Trophoblast cell (in vitro differentiated cells and primary cell): ENCODE results near the gene PRDM10.

Experiments used
- DNase-seq, 2 donors: peaks; one replicate each; pipeline ENCODE4 v3.0.0-alpha.2; 2016
- H2AFZ ChIP-seq: 2 replicates; pipeline ENCODE4 v1.6.1; 2013; ENCODE audit warnings: low read length, moderate library complexity, mild to moderate bottlenecking; ENCODE audit not compliant: insufficient read depth, poor library complexity
- H2AK5ac ChIP-seq: 2 replicates; pipeline ENCODE4 v1.6.1; 2013; ENCODE audit warnings: mild to moderate bottlenecking, low read length
- H2BK120ac ChIP-seq: 2 replicates; pipeline ENCODE4 v1.6.1; 2013; ENCODE audit warnings: low read length, mild to moderate bottlenecking, moderate library complexity; ENCODE audit not compliant: insufficient read depth, poor library complexity
- H2BK12ac ChIP-seq: 2 replicates; pipeline ENCODE4 v1.6.1; 2013; ENCODE audit warnings: mild to moderate bottlenecking, low read length, moderate library complexity
- H2BK5ac ChIP-seq: 2 replicates; pipeline ENCODE4 v1.6.1; 2013; ENCODE audit warnings: low read length, low read depth, moderate library complexity, mild to moderate bottlenecking; ENCODE audit not compliant: poor library complexity
- H3K14ac ChIP-seq: 2 replicates; pipeline ENCODE4 v1.6.1; 2013; ENCODE audit warnings: mild to moderate bottlenecking, low read length
- H3K18ac ChIP-seq: 2 replicates; pipeline ENCODE4 v1.6.1; 2013; ENCODE audit warnings: mild to moderate bottlenecking, low read length
- H3K23ac ChIP-seq: 2 replicates; pipeline ENCODE4 v1.6.1; 2013; ENCODE audit warnings: low read length
- H3K27ac ChIP-seq: 2 replicates; pipeline ENCODE4 v1.5.1; 2013; ENCODE audit warnings: low read depth, mild to moderate bottlenecking, inconsistent platforms, low read length, moderate library complexity
- H3K27me3 ChIP-seq: 2 replicates; pipeline ENCODE4 v1.6.1; 2013; ENCODE audit warnings: inconsistent platforms, mild to moderate bottlenecking, low read length, moderate library complexity; ENCODE audit not compliant: insufficient read depth
- H3K36me3 ChIP-seq, 2 experiments: 1 replicate in 1 of 2; 2 replicates in 1 of 2; pipeline ENCODE4 v1.6.1; 2013; ENCODE audit warnings: low read length in 2 of 2, mild to moderate bottlenecking in 2 of 2, moderate library complexity in 1 of 2; ENCODE audit not compliant: insufficient read depth in 2 of 2, control insufficient read depth in 1 of 2
- H3K4ac ChIP-seq: 2 replicates; pipeline ENCODE4 v1.6.1; 2013; ENCODE audit warnings: low read depth, mild to moderate bottlenecking, low read length, moderate library complexity
- H3K4me1 ChIP-seq, 2 experiments: 1 replicate in 1 of 2; 2 replicates in 1 of 2; pipeline ENCODE4 v1.6.1; 2013; ENCODE audit warnings: low read length in 2 of 2, mild to moderate bottlenecking in 2 of 2, moderate library complexity in 1 of 2; ENCODE audit not compliant: insufficient read depth in 2 of 2, control insufficient read depth in 1 of 2
- H3K4me2 ChIP-seq: 2 replicates; pipeline ENCODE4 v1.6.1; 2013; ENCODE audit warnings: inconsistent platforms, mild to moderate bottlenecking, low read length, moderate library complexity
- H3K4me3 ChIP-seq: 2 replicates; pipeline ENCODE4 v1.5.1; 2013; ENCODE audit warnings: mild to moderate bottlenecking, low read depth, low read length, inconsistent platforms
- H3K79me1 ChIP-seq: one replicate; pipeline ENCODE4 v1.6.1; 2013; ENCODE audit warnings: low read length
- H3K79me2 ChIP-seq: 2 replicates; pipeline ENCODE4 v1.6.1; 2013; ENCODE audit warnings: low read length, mild to moderate bottlenecking; ENCODE audit not compliant: control insufficient read depth, insufficient read depth, poor library complexity
- H3K9ac ChIP-seq: 2 replicates; pipeline ENCODE4 v1.6.1; 2013; ENCODE audit warnings: mild to moderate bottlenecking, low read length
- H3K9me3 ChIP-seq: 2 replicates; pipeline ENCODE4 v1.6.1; 2013; ENCODE audit warnings: low read depth, mild to moderate bottlenecking, control low read depth, inconsistent platforms, low read length; ENCODE audit not compliant: insufficient read depth
- H4K12ac ChIP-seq: 2 replicates; pipeline ENCODE4 v1.6.1; 2013; ENCODE audit warnings: low read depth, mild to moderate bottlenecking, low read length, moderate library complexity
- H4K8ac ChIP-seq: 2 replicates; pipeline ENCODE4 v1.6.1; 2013; ENCODE audit warnings: low read depth, mild to moderate bottlenecking, low read length, moderate library complexity
- H4K91ac ChIP-seq: one replicate; pipeline ENCODE4 v1.6.1; 2013; ENCODE audit warnings: low read depth, mild to moderate bottlenecking, low read length, moderate library complexity
- WGBS: extraction: QIAGEN DNeasy Blood & Tissue Kit; methylation state at CpG from one replicate; pipeline ENCODE4 v1.1.7; 2013; ENCODE audit warnings: missing lambda C conversion rate; ENCODE audit not compliant: insufficient read length, insufficient coverage; ENCODE audit errors: extremely low coverage; 5-methylcytosine and 5-hydroxymethylcytosine counted together

PRDM10 gene

DNA sequence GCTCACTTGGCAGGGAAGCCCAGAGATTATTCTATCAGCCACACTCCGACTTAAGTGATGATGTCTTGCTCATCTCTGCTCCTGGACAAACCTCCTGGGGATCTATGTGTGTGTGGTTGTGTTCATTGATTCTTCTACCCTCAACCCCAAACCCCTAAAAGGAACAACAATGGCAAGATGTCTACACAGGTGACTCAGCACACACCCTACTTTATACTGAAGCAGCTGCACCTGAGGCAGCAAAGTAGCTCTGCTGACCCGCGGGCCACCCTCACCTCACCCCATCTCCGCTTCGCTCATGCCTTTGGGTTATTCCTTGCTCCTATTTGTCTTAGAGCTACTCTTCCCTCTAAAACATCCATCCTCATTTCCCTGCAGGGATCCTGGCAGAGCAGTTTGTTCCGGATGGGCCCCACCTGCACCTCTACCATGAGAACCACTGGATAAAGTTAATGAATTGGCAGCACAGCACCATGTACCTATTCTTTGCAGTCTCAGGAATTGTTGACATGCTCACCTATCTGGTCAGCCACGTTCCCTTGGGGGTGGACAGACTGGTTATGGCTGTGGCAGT lies 148.3 kb downstream of the PRDM10 start:
- Histone ChIP-seq H3K79me1 (peaks cover 4% of the 10 kb centered on the region), H3K9me3 (peaks cover 2% of the 10 kb centered on the region), H2BK5ac (no peak overlapping the region), H3K27ac (no peak overlapping the region), H3K4me1 (peaks cover 4 to 5% of the 10 kb centered on the region in 2 experiments), H3K4me3 (no peak overlapping the region), H3K4me2 (no peak overlapping the region), H4K12ac (no peak overlapping the region), H3K9ac (no peak overlapping the region), H3K27me3 (no peaks in the 10 kb centered on the region), H3K14ac (no peak overlapping the region), H3K4ac (no peak overlapping the region), H3K79me2 (no peaks in the 10 kb centered on the region), H2AFZ (no peak overlapping the region), H3K18ac (no peak overlapping the region), H2AK5ac (no peak overlapping the region), H3K23ac (no peak overlapping the region), H3K36me3 (no peaks in the 10 kb centered on the region), H2BK120ac (no peak overlapping the region), H4K8ac (no peak overlapping the region), H4K91ac (no peak overlapping the region), H2BK12ac (no peak overlapping the region)
- peak in 1 of 2 donors; percentile 50 for DNase-seq
- no CpG with 5 or more reads among the region's 7 CpGs for WGBS

- H3K79me2 ChIP-seq, result no peaks in the 10 kb centered on the region
- no CpG with 5 or more reads among the region's 10 CpGs for WGBS
- peak in 1 of 2 donors; percentile 19 for DNase-seq
- no peak overlapping the region for H3K4ac ChIP-seq
- H2AFZ ChIP-seq, result no peak overlapping the region
- H3K36me3 ChIP-seq, result no peaks in the 10 kb centered on the region
- no peaks in the 10 kb centered on the region for H3K27me3 ChIP-seq
- no peak overlapping the region for H4K91ac ChIP-seq
- peaks cover 2% of the 10 kb centered on the region for H3K9me3 ChIP-seq
- no peak overlapping the region for H3K4me3 ChIP-seq
- no peak overlapping the region for H3K14ac ChIP-seq
- H3K4me1 ChIP-seq, result peaks cover 6% of the 10 kb centered on the region in 2 experiments
- no peak overlapping the region for H3K9ac ChIP-seq
- H2BK120ac ChIP-seq, result no peak overlapping the region
- no peak overlapping the region for H2BK5ac ChIP-seq
- H3K18ac ChIP-seq, result no peak overlapping the region
- H3K79me1 ChIP-seq, result peaks cover 4% of the 10 kb centered on the region
- H2AK5ac ChIP-seq, result no peak overlapping the region
- no peak overlapping the region for H4K8ac ChIP-seq
- no peak overlapping the region for H3K4me2 ChIP-seq
- H4K12ac ChIP-seq, result no peak overlapping the region
- H3K23ac ChIP-seq, result no peak overlapping the region
- no peak overlapping the region for H3K27ac ChIP-seq
- H2BK12ac ChIP-seq, result no peak overlapping the region
Observed at GRCh38 chr11:129853518-129854231, 149.0 kb downstream of the PRDM10 start.

GRCh38 chr11:129852125-129852740 lies 150.4 kb downstream of the PRDM10 start:
- Histone ChIP-seq H3K27ac (no peak overlapping the region), H3K4me1 (peaks cover 6 to 8% of the 10 kb centered on the region in 2 experiments), H2BK120ac (no peak overlapping the region), H3K4ac (no peak overlapping the region), H3K4me3 (no peak overlapping the region), H3K9me3 (peaks cover 2% of the 10 kb centered on the region), H3K18ac (no peak overlapping the region), H4K91ac (no peak overlapping the region), H3K79me1 (peaks cover 4% of the 10 kb centered on the region), H4K8ac (no peak overlapping the region), H3K27me3 (no peaks in the 10 kb centered on the region), H3K23ac (no peak overlapping the region), H3K4me2 (no peak overlapping the region), H2BK5ac (no peak overlapping the region), H2AFZ (no peak overlapping the region), H3K36me3 (no peaks in the 10 kb centered on the region), H3K9ac (no peak overlapping the region), H2AK5ac (no peak overlapping the region), H3K79me2 (no peaks in the 10 kb centered on the region), H4K12ac (no peak overlapping the region), H3K14ac (no peak overlapping the region), H2BK12ac (no peak overlapping the region)
- WGBS, result no CpG with 5 or more reads among the region's 15 CpGs
- DNase-seq, result peak in 1 of 2 donors; percentile 78
